HepG2 (cell line): ENCODE data around the gene BST1. TPM values are rescaled to one million over a fixed set of nuclear protein-coding genes. Genes with fewer than 3 reads are reported as not detected.

Experiments used
- CHD2 ChIP-seq: IDR thresholded peaks from 2 replicates; pipeline ENCODE4 v1.6.1; 2011; ENCODE audit warnings: low read depth, low read length, improper control_type of control experiment
- HNF4A ChIP-seq: sonication (generic); formaldehyde crosslinking; IDR thresholded peaks from 2 replicates; pipeline ENCODE4 v1.4.0; 2020; ENCODE audit warnings: missing genetic modification reagents
- POLR2G ChIP-seq: fragments of 200-400 bp; formaldehyde crosslinking; IDR thresholded peaks from 2 replicates; pipeline ENCODE4 v1.6.1; 2018; ENCODE audit warnings: mild to moderate bottlenecking, low read depth, low read length, moderate library complexity
- SIX4 ChIP-seq: sonication (generic); formaldehyde crosslinking; IDR thresholded peaks from 2 replicates; pipeline ENCODE4 v1.4.0; 2020; ENCODE audit warnings: missing genetic modification reagents
- ZBTB1 ChIP-seq: sonication (generic); formaldehyde crosslinking; IDR thresholded peaks from 2 replicates; pipeline ENCODE4 v1.4.0; 2020; ENCODE audit warnings: missing genetic modification reagents, borderline replicate concordance
- ZNF562 ChIP-seq: sonication (generic); formaldehyde crosslinking; IDR thresholded peaks from 2 replicates; pipeline ENCODE4 v1.8.0; 2022; ENCODE audit warnings: missing genetic modification reagents, borderline replicate concordance
- ZNF570 ChIP-seq: sonication (generic); formaldehyde crosslinking; IDR thresholded peaks from 2 replicates; pipeline ENCODE4 v1.4.0; 2020; ENCODE audit warnings: mild to moderate bottlenecking, missing genetic modification reagents, borderline replicate concordance
- polyA plus RNA-seq, 8 experiments: library from polyadenylated mRNA; depleted of rRNA in 3 of 8; stranded (reverse) in 7 of 8; unstranded in 1 of 8; fragments of >200 nt; fragmentation: Illumina TruSeq in 4 of 8; extraction: Trizol in 4 of 8; gene quantifications; 2 replicates each; pipeline versions ENCODE4 v1.2.1 to v1.2.3, GENCODE V29; 2011 to 2016; ENCODE audit warnings: low read depth in 4 of 8, missing spikeins in 1 of 8, mixed read lengths in 1 of 8; ENCODE audit not compliant: insufficient read depth in 1 of 8
- total RNA-seq, 5 experiments: library from RNA; depleted of rRNA; stranded (reverse); fragments of >200 nt; fragmentation: Illumina TruSeq; extraction: Trizol; gene quantifications; 2 replicates each; pipeline ENCODE4 v1.2.3, GENCODE V29; 2016; ENCODE audit warnings: low read depth in 1 of 5
- TF ChIP-seq, protein P1 (sequence below), 2 experiments: fragments of 450-650 bp in 1 of 2; sonication (generic) in 1 of 2; formaldehyde crosslinking in 1 of 2; IDR thresholded peaks; 2 replicates each; pipeline versions ENCODE4 v1.6.1 to v1.8.0; 2016 to 2022; ENCODE audit warnings: antibody characterized with exemption in 1 of 2, mild to moderate bottlenecking in 1 of 2, missing genetic modification reagents in 1 of 2
- TF ChIP-seq, protein P2 (sequence below): sonication (generic); formaldehyde crosslinking; conservative IDR thresholded peaks from 2 replicates; pipeline ENCODE4 v1.4.0; 2020; ENCODE audit warnings: missing genetic modification reagents
- TF ChIP-seq, protein P3 (sequence below): sonication (generic); formaldehyde crosslinking; IDR thresholded peaks from 2 replicates; pipeline ENCODE4 v1.4.0; 2020; ENCODE audit warnings: mild to moderate bottlenecking, missing genetic modification reagents

BST1 gene
- total and polyA plus RNA-seq, 2 of the 13 experiments (the other 11 are each of a cell fraction or from before 2014, with no cell fraction given), result 0.09 to 0.49 TPM

DNA sequence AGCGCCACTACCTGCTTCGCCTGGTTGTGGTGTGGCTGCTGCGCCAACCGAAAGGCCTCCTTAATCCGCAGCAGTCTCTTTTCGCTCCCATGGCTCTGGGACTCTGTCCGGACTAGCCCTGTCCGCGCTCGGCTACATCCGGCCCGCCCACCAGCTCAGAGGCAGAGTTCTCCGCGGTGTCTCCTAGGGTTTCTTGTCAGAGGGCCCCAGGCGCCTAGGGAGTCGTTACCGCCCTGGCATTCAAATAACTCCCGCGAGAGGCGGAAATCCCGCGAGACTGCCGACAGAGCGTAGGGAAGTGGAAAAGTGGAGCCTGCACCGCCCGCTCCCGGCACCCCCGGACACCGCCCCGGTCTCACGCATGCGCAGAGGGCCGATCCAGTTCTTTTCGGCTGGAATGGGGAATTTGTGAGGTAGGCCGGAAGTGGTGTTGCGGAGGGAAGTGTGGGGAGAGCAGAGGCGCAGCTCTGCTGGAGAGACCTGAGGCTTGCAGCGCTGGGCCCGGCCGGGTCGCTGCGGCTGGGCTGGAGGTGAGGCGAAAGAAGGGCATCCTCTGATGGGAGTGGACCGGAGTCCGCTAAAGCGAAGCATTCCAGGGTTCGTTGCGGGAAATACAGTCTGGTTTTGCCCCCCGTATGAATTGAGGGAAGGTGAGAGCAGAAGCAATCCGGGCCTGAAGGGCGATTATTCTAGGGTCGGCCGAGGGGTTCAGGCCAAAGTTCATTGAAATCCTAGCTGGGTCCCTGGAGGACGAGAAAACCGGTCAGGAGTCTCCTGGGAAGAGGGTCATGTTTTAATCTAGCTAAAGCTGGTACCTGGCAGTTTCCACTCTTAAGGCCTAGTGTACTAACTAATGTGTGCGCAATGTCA, 21.3 kb upstream of the BST1 start, which contains the start of gene FAM200B (continued):
- TF ChIP-seq, protein P1, sequence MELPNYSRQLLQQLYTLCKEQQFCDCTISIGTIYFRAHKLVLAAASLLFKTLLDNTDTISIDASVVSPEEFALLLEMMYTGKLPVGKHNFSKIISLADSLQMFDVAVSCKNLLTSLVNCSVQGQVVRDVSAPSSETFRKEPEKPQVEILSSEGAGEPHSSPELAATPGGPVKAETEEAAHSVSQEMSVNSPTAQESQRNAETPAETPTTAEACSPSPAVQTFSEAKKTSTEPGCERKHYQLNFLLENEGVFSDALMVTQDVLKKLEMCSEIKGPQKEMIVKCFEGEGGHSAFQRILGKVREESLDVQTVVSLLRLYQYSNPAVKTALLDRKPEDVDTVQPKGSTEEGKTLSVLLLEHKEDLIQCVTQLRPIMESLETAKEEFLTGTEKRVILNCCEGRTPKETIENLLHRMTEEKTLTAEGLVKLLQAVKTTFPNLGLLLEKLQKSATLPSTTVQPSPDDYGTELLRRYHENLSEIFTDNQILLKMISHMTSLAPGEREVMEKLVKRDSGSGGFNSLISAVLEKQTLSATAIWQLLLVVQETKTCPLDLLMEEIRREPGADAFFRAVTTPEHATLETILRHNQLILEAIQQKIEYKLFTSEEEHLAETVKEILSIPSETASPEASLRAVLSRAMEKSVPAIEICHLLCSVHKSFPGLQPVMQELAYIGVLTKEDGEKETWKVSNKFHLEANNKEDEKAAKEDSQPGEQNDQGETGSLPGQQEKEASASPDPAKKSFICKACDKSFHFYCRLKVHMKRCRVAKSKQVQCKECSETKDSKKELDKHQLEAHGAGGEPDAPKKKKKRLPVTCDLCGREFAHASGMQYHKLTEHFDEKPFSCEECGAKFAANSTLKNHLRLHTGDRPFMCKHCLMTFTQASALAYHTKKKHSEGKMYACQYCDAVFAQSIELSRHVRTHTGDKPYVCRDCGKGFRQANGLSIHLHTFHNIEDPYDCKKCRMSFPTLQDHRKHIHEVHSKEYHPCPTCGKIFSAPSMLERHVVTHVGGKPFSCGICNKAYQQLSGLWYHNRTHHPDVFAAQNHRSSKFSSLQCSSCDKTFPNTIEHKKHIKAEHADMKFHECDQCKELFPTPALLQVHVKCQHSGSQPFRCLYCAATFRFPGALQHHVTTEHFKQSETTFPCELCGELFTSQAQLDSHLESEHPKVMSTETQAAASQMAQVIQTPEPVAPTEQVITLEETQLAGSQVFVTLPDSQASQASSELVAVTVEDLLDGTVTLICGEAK (IDR thresholded peaks at IDR 0.05), result no peak
- TF ChIP-seq, protein P1 (CRISPR knock-in tag; IDR thresholded peaks at IDR 0.05), result peak; percentile 75; the same call in 1 of the 2 replicates
- TF ChIP-seq ZBTB1 (CRISPR knock-in tag) (no peak), POLR2G (peak; percentile 98), CHD2 (peak; percentile 100), ZNF570 (CRISPR knock-in tag) (no peak), SIX4 (CRISPR knock-in tag) (0 out of 2 replicates have a peak, but pooled peaks have one; percentile 6), HNF4A (peak; percentile 75), ZNF562 (CRISPR knock-in tag) (no peak)
- TF ChIP-seq, protein P2, sequence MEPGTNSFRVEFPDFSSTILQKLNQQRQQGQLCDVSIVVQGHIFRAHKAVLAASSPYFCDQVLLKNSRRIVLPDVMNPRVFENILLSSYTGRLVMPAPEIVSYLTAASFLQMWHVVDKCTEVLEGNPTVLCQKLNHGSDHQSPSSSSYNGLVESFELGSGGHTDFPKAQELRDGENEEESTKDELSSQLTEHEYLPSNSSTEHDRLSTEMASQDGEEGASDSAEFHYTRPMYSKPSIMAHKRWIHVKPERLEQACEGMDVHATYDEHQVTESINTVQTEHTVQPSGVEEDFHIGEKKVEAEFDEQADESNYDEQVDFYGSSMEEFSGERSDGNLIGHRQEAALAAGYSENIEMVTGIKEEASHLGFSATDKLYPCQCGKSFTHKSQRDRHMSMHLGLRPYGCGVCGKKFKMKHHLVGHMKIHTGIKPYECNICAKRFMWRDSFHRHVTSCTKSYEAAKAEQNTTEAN (CRISPR knock-in tag), result peak; percentile 69
- TF ChIP-seq, protein P3, sequence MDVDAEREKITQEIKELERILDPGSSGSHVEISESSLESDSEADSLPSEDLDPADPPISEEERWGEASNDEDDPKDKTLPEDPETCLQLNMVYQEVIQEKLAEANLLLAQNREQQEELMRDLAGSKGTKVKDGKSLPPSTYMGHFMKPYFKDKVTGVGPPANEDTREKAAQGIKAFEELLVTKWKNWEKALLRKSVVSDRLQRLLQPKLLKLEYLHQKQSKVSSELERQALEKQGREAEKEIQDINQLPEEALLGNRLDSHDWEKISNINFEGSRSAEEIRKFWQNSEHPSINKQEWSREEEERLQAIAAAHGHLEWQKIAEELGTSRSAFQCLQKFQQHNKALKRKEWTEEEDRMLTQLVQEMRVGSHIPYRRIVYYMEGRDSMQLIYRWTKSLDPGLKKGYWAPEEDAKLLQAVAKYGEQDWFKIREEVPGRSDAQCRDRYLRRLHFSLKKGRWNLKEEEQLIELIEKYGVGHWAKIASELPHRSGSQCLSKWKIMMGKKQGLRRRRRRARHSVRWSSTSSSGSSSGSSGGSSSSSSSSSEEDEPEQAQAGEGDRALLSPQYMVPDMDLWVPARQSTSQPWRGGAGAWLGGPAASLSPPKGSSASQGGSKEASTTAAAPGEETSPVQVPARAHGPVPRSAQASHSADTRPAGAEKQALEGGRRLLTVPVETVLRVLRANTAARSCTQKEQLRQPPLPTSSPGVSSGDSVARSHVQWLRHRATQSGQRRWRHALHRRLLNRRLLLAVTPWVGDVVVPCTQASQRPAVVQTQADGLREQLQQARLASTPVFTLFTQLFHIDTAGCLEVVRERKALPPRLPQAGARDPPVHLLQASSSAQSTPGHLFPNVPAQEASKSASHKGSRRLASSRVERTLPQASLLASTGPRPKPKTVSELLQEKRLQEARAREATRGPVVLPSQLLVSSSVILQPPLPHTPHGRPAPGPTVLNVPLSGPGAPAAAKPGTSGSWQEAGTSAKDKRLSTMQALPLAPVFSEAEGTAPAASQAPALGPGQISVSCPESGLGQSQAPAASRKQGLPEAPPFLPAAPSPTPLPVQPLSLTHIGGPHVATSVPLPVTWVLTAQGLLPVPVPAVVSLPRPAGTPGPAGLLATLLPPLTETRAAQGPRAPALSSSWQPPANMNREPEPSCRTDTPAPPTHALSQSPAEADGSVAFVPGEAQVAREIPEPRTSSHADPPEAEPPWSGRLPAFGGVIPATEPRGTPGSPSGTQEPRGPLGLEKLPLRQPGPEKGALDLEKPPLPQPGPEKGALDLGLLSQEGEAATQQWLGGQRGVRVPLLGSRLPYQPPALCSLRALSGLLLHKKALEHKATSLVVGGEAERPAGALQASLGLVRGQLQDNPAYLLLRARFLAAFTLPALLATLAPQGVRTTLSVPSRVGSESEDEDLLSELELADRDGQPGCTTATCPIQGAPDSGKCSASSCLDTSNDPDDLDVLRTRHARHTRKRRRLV, result peak; percentile 93
